Upper lobe of left lung (tissue), 4 donors: Measurements from ENCODE around the gene CALN1.

ENCODE experiments used
- CTCF ChIP-seq, 6 experiments: fragments of 450-650 bp in 4 of 6; fragments of 200-600 bp in 2 of 6; sonication (generic) in 2 of 6; IDR thresholded peaks; one replicate each; pipeline ENCODE4 v1.5.1; 2016 to 2019; ENCODE audit warnings: antibody characterized with exemption in 6 of 6
- POLR2A ChIP-seq, 4 donors: fragments of 450-650 bp; IDR thresholded peaks; one replicate each; pipeline ENCODE4 v1.5.1; 2016 to 2017; ENCODE audit warnings: antibody characterized with exemption in 4 of 4, mild to moderate bottlenecking in 2 of 4
- POLR2AphosphoS5 ChIP-seq, 2 donors: sonication (generic); formaldehyde crosslinking; IDR thresholded peaks; one replicate each; pipeline ENCODE4 v1.5.1; 2017; ENCODE audit warnings: antibody characterized with exemption in 2 of 2

GRCh38 chr7:72023926-72024325 lies 388.2 kb downstream of the CALN1 start:
- TF ChIP-seq CTCF (IDR thresholded peaks at IDR 0.05) (no peak), POLR2AphosphoS5 (IDR thresholded peaks at IDR 0.05) (no peak), POLR2A (IDR thresholded peaks at IDR 0.05) (no peak)
